HG03439 (cell line): ENCODE results near the gene RCOR1.
A peak's percentile ranks its signal among the peaks of the same experiment; 100 is the strongest.
"Not testable (repeated sequence)": the region's sequence is repeated elsewhere in the genome, so short reads cannot be mapped to it uniquely, and the experiment has no call there.

ENCODE experiments used
- ATAC-seq: cut with Tn5 transposase; IDR thresholded peaks from one replicate; pipeline ENCODE4 v1.9.1; 2021; ENCODE audit warnings: mild to moderate bottlenecking, moderate library complexity; ENCODE audit not compliant: unreplicated experiment

The RCOR1 gene

GRCh38 chr14:102738373-102739189, 146.1 kb downstream of the RCOR1 start:
- ATAC-seq, result no peak

GRCh38 chr14:102739190-102739469, 146.7 kb downstream of the RCOR1 start:
- ATAC-seq, result no peak

GRCh38 chr14:102746634-102747438, 154.4 kb downstream of the RCOR1 start:
- no peak for ATAC-seq

DNA sequence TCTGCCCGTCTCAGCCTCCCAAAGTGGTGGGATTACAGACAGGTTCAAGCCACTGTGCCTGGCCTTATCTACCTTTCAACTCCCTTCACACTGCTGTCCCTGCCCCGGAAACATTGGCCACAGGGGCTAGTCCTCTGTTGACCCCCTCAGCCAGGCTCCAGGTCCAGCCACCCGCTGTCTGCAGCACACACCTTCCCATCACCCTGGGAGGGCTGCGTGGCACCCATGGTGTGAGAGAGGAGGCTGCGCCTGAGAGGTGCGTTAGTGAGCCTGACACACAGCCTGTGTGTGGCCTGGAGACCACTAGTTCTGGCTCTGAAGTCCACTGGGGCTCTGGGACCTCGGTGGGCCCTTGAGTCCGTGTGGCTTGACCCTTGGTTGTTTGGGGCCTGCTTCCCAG, 156.4 kb downstream of the RCOR1 start:
- no peak for ATAC-seq

- no peak for ATAC-seq
Observed at GRCh38 chr14:102749393-102750305, 157.2 kb downstream of the RCOR1 start.

GRCh38 chr14:102750376-102750775, 157.9 kb downstream of the RCOR1 start:
- no peak for ATAC-seq

DNA sequence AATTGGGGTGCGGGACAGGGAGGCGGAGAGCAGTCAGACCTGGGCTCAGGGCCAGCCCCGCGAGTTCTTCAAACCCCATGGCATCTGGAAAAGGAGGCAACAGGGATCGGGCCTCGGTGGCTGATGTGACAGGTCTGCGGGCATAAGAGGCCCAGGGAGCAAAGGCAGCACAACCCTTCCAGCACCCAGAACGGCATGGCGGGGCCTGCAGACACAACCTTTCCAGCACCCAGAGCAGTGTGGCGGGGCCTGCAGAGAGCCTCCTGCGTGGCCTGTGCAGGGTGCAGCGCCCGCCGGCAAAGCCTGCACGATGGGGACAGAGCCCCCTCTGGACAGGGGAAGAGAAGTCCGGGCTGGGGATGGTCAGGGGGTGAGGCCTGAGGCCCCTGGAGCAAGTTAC, 158.6 kb downstream of the RCOR1 start:
- no peak for ATAC-seq

GRCh38 chr14:102752239-102752847, 159.9 kb downstream of the RCOR1 start:
- ATAC-seq, result no peak

DNA sequence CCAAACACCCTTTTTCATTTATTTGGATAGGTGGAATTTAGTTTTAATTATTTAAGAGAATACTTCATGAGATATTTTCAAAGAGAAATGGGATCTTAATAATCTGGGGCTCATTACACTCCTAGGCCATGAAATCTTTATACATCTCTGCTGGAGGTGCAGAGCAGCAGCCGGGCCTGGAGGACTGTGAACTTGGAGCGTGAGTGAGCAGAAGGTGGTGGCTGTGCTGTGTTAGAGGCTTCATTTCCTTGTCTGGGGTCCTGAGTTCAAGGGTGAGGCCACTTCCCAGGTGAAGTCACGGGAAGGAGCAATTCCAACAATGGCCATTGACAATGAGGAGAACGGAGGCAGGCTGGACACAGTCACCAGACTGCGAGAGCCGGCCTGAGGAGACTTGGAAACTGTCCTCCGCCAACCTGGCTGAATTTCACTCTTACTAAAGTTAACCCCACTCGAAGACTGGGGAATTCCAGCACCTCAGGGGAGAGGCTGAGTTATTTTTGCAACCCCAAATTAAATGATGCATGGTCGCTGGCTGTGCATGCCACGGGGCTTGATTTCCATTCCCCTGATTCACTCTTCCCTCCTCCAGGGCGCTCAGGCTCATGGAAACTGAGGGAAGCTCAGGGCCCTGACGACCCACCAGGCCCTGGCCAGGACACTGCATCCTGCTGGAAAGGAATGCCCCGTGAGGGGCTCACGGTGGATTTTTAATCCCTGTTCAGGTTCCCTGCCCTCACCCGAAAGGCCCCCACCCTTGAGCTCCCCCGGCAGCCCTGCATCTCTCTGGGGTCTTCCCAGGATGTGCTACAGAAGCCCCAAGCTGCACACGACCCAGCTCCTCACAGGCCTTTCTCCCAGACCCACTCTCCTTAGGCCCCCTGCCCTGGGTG, 162.2 kb downstream of the RCOR1 start:
- ATAC-seq, result no peak

GRCh38 chr14:102757646-102758045, 165.2 kb downstream of the RCOR1 start:
- no peak for ATAC-seq

- ATAC-seq, result no peak
Observed at GRCh38 chr14:102758087-102758486, 165.6 kb downstream of the RCOR1 start.

GRCh38 chr14:102759456-102760187, 167.2 kb downstream of the RCOR1 start:
- ATAC-seq, result no peak

DNA sequence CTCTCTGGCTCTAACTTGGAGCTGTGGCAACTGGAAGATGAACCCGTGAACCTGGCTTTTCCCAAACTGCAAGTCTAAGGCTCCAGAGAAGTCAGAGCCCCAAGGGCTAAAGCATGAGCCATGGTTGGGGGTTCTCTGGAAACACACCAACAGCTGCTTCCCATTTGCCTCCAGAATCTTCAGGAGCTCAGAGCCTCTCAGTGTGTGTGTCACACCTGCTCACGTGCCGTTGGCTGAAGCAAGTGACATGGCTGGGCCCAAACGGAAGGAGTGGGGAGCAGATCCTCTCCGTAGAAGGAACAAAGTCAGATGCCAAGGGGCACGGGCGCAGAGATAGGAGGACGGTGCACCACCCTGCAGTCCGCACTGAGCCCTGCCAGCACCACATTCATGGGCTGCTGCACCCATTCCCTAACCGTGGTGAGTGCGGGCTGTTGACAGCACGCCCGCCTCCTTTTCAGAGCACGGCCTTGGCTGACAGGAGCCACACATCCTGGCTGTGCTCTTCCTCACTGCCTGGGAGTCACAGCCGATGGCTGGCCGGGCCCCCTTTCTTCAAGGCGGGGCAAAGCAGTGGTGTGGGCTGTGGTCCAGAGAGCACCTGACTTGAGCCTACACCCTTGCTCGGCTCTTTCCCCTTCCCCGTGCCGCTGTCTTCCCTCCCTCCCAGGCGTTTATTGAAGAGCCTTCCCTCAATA, 168.2 kb downstream of the RCOR1 start:
- ATAC-seq, result no peak

GRCh38 chr14:102761206-102761605, 168.8 kb downstream of the RCOR1 start:
- no peak for ATAC-seq

DNA sequence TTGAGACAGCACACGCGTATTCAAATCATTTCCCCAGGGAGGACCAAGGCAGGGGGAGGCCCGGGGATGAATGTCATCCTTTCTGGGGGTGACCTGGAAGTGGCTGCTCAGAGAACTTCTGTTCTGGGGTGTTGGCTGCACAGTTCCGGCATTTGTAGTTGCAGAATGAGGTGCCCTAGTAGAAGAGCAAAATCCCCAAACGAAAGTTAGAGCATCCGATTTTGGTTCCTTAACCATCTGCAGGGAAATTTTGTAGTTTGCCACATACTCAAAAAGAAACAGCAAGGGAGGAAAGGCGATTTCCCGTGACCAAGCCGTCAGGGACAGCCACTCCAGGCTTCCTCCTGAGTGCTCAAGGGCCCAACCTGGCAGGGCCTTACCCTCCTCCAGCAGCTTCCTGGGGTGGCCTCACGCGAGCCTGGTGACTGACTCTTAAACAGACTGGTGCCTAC, 171.8 kb downstream of the RCOR1 start:
- peak; percentile 51 for ATAC-seq

GRCh38 chr14:102765770-102766169, 173.3 kb downstream of the RCOR1 start:
- not testable (repeated sequence) for ATAC-seq

- peak; percentile 37 for ATAC-seq
Observed at GRCh38 chr14:102768223-102769048, 176.0 kb downstream of the RCOR1 start.

- ATAC-seq, result no peak
Observed at GRCh38 chr14:102769049-102769327, 176.5 kb downstream of the RCOR1 start.
